Activated CD4-positive, alpha-beta T cell treated with anti-CD3 and anti-CD28 coated beads for 36 hours (primary cell): Measurements from ENCODE around the gene THRB. TPM values are rescaled to one million over a fixed set of nuclear protein-coding genes. Genes with fewer than 3 reads are reported as not detected.

ENCODE experiments used
- ATAC-seq: fragments of 200-7000 bp; cut with Tn5 transposase; one replicate; pipeline ENCODE4 v1.10.0; 2021; ENCODE audit warnings: mild to moderate bottlenecking, moderate library complexity
- CTCF ChIA-PET: fragments of 350-600 bp; sonication (Branson Sonifier 250); formaldehyde crosslinking; loops from one replicate; lab custom pipeline; 2021; ENCODE audit warnings: antibody characterized with exemption; lab: Charles Lee
- POLR2A ChIA-PET: fragments of 350-600 bp; sonication (Branson Sonifier 250); formaldehyde crosslinking; loops from one replicate; lab custom pipeline; 2021; ENCODE audit warnings: antibody characterized with exemption, inconsistent platforms; lab: Charles Lee
- DNase-seq: peaks from one replicate; pipeline ENCODE4 v3.0.0-alpha.2; 2020
- H3K27ac Mint-ChIP-seq: one replicate; pipeline ENCODE4 v1.8.0; 2021; ENCODE audit warnings: mixed read lengths
- H3K27me3 Mint-ChIP-seq: one replicate; pipeline ENCODE4 v1.8.0; 2021; ENCODE audit warnings: mixed read lengths
- H3K36me3 Mint-ChIP-seq: one replicate; pipeline ENCODE4 v1.8.0; 2021; ENCODE audit warnings: low read depth, mixed read lengths
- H3K4me1 Mint-ChIP-seq: one replicate; pipeline ENCODE4 v1.8.0; 2021; ENCODE audit warnings: mixed read lengths
- H3K4me3 Mint-ChIP-seq: one replicate; pipeline ENCODE4 v1.8.0; 2021; ENCODE audit warnings: mild to moderate bottlenecking, moderate library complexity, mixed read lengths
- H3K9me3 Mint-ChIP-seq: one replicate; pipeline ENCODE4 v1.8.0; 2021; ENCODE audit warnings: low read depth, mixed read lengths
- intact Hi-C, 2 experiments: fragments of 100-400 bp; cut with DNase I in 1 of 2; cut with micrococcal nuclease in 1 of 2; formaldehyde crosslinking; loops; one replicate each; pipeline versions ENCODE4 v1.14.2 to v1.15.1; 2022 to 2024; cut with DNase I, micrococcal nuclease
- total RNA-seq, 2 experiments: library from RNA; stranded (reverse); gene quantifications; one replicate each; pipeline ENCODE4 v1.2.3, GENCODE V29; 2021

Gene THRB
- total RNA-seq, 2 experiments from 2014 or later: not detected

GRCh38 chr3:24264011-24264410 lies 230.6 kb downstream of the THRB start:
- Mint-ChIP-seq H3K36me3 (no peaks in the 10 kb centered on the region), H3K4me3 (no peak overlapping the region), H3K4me1 (no peaks in the 10 kb centered on the region), H3K9me3 (no peaks in the 10 kb centered on the region), H3K27ac (no peak overlapping the region), H3K27me3 (peaks cover 9% of the 10 kb centered on the region)
- ChIA-PET CTCF (interaction anchor here (0.6 to 1.4 kb wide), 7 partner anchors 9 to 995 kb away, joined by 3 to 5 read pairs (median 3); no protein-coding TSS in a partner anchor), POLR2A (no interaction called here)
- DNase-seq (no peak), ATAC-seq (no peak)
- intact Hi-C loops: loop anchor here in 1 of 2 experiments (5.0 kb wide), 1 partner anchor 418 kb away; no protein-coding TSS in a partner anchor

DNA sequence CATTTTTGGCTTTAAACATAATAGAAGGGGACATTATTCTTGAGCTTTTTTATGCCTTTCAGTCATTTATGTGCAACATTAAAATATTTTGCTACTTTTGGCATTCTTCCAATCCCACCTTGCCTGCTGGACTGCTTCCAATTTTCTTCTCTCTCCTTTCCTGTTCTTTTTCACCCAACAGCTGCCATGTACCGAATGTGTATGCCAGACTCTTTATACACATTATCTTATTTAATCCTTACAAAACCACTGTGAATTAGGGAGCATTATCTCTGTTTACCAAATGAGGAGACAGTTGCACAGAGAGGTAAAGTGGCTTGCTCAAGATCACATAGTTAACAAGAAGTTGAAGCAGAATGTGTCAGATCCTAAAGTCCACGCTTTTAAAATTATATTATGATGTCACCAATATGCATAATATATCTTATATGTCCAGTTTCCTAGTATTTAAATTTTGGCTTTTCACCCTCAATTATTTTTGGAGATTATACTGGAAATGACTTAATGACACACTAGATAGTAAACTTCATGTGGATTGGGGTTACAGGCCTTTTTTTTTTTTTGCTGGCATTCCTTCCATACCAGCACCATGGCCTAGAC lies 231.5 kb downstream of the THRB start:
- POLR2A ChIA-PET: interaction anchor here (0.6 kb wide), 1 partner anchor 281 kb away, joined by 4 read pairs; no protein-coding TSS in a partner anchor

DNA sequence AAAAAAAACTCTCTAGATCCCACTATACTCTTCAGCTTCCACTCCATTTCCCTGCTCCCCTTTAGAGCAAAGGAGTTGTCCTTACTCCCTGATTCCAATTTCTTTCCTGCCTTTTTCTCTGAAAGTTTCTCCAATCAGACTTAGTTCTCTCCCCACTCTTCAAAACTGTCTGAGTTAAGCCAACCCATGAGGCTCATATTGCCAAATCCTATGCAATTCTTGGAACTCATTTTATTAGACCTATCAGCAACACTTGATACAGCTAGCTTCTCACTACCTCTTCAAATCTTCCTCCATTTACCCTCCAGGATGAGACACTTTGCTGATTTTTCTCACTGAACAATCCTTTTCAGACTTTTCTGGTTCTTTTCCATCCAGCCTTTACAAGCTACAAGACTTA lies 233.1 kb downstream of the THRB start:
- Mint-ChIP-seq H3K4me3 (no peak overlapping the region), H3K36me3 (no peaks in the 10 kb centered on the region), H3K9me3 (no peaks in the 10 kb centered on the region), H3K27ac (no peak overlapping the region), H3K4me1 (no peaks in the 10 kb centered on the region), H3K27me3 (peaks cover 8% of the 10 kb centered on the region)
- DNase-seq: no peak
- ChIA-PET POLR2A (no interaction called here), CTCF (interaction anchor here (0.6 to 1.0 kb wide), 3 partner anchors 10 to 927 kb away, joined by 3 read pairs; no protein-coding TSS in a partner anchor)
- intact Hi-C loops: loop anchor here in 1 of 2 experiments (5.0 kb wide), 1 partner anchor 421 kb away; no protein-coding TSS in a partner anchor
- no peak for ATAC-seq

More for the DNA sequence above, 231.5 kb downstream of the THRB start:
- H3K4me1 Mint-ChIP-seq: no peaks in the 10 kb centered on the region
- H3K27me3 Mint-ChIP-seq: peaks cover 8% of the 10 kb centered on the region
- intact Hi-C loops: loop anchor here in 1 of 2 experiments (5.0 kb wide), 1 partner anchor 419 kb away; no protein-coding TSS in a partner anchor
- CTCF ChIA-PET: interaction anchor here (1.4 kb wide), 1 partner anchor 12 kb away, joined by 5 read pairs; no protein-coding TSS in a partner anchor
- H3K36me3 Mint-ChIP-seq: no peaks in the 10 kb centered on the region
- no peak overlapping the region for H3K27ac Mint-ChIP-seq
- H3K4me3 Mint-ChIP-seq: no peak overlapping the region
- ATAC-seq (no peak), DNase-seq (no peak)
- H3K9me3 Mint-ChIP-seq: no peaks in the 10 kb centered on the region

DNA sequence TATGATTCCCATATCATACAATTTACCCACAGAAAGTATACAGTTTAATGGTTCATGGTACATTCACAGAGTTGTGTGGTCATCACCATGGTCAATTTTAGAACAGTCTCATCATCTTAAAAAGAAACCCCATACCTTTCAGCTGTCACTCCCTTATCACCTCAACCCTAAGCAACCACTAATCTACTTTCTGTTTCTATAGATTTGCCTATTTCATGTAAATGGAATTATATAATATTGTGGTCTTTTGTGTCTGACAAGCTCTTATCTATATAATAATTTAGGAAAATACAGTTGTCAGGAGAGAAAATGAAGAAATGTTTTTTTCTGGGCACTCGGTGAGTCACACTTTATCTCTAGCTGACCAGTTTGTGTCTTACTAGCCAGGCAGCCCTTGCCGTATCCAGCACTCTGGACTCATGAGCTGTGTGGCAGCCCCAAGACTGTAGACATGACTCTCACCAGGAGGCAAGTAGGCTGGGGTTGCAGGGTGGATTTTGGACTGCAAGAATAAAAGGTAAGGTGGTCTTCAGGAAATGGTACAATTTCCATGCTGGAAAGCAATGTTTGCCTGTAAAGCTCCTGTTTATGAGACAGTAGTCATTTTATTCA lies 234.6 kb downstream of the THRB start:
- Mint-ChIP-seq H3K4me3 (no peak overlapping the region), H3K4me1 (no peaks in the 10 kb centered on the region), H3K27me3 (peaks cover 6% of the 10 kb centered on the region), H3K9me3 (no peaks in the 10 kb centered on the region), H3K36me3 (no peaks in the 10 kb centered on the region), H3K27ac (no peak overlapping the region)
- no peak for ATAC-seq
- ChIA-PET CTCF (interaction anchor here (0.5 to 1.2 kb wide), 3 partner anchors 61 to 425 kb away, joined by 3 read pairs; no protein-coding TSS in a partner anchor), POLR2A (no interaction called here)
- no peak for DNase-seq
- intact Hi-C loops: loop anchor here in 1 of 2 experiments (5.0 kb wide), 1 partner anchor 422 kb away; no protein-coding TSS in a partner anchor

DNA sequence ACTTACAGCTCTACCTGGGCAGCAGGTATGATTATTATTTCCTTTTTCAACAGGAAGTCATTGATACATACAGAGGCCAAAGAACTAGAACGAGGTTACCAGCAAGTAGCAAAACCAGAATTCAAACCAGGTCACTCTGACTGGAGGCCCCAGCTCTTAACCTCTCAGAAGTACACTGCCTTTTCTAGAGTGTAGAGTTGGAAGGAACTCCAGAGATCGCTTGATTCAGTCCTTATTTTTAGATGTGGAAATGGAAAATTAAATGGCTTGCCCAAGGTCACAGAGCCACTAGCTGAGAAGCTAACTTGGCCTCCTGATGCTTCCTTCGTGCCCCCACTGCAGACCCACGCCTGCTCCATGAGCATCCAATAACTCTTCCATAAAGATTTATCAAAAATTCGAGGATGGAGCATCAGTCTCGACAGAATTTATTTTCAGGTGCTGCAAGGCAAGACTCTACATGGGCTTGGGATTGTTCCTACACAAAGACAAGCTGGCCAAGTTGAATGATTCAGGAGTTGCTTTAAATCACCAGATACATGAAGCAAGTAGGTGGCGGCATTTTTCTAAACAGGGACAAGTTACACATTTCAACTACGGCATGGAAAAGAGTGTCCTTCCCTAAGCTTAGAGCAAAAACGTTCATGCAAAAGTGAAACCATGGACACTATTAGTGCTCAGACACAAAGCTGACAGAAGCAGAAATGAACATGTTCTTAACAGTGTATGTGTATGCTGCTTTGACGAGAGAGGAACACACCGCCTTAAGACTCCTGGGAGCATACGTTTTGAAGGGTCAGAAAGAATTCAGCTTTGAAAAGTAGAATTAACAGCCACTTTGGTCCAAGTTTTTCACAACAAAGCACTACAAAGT lies 235.7 kb downstream of the THRB start:
- Mint-ChIP-seq H3K36me3 (no peaks in the 10 kb centered on the region), H3K27me3 (peaks cover 1% of the 10 kb centered on the region), H3K4me1 (no peaks in the 10 kb centered on the region), H3K4me3 (no peak overlapping the region), H3K27ac (no peak overlapping the region), H3K9me3 (no peaks in the 10 kb centered on the region)
- DNase-seq (no peak), ATAC-seq (no peak)
- ChIA-PET CTCF (interaction anchor here (0.5 to 1.2 kb wide), 6 partner anchors 20 to 211 kb away, joined by 3 to 4 read pairs (median 3); no protein-coding TSS in a partner anchor), POLR2A (no interaction called here)
- intact Hi-C loops: no loop called here

DNA sequence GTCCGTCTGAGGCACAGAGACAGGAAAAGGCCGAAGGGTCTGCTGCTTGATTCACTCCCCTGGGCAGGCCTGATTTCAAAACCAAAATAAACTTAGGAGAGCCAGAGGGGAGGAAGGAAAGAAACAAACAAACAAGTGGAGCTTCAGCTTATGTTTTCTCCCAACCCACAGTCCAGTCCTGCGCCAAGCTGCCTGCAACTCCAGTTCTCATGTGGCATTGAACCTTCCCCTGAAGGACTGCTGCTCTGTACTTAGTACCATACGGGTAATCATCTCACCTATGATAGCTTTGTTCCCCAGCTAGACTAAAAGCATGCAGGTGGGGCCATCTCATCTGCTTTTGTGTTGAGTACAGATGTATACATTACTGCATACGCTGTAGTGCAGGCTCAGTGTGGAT lies 236.4 kb downstream of the THRB start:
- Mint-ChIP-seq H3K4me1 (no peaks in the 10 kb centered on the region), H3K27me3 (no peaks in the 10 kb centered on the region), H3K36me3 (no peaks in the 10 kb centered on the region), H3K27ac (no peak overlapping the region), H3K9me3 (no peaks in the 10 kb centered on the region), H3K4me3 (no peak overlapping the region)
- ChIA-PET CTCF (interaction anchor here (0.6 to 1.0 kb wide), 3 partner anchors 20 to 67 kb away, joined by 3 read pairs; no protein-coding TSS in a partner anchor), POLR2A (no interaction called here)
- no peak for DNase-seq
- no peak for ATAC-seq
- intact Hi-C loops: no loop called here

DNA sequence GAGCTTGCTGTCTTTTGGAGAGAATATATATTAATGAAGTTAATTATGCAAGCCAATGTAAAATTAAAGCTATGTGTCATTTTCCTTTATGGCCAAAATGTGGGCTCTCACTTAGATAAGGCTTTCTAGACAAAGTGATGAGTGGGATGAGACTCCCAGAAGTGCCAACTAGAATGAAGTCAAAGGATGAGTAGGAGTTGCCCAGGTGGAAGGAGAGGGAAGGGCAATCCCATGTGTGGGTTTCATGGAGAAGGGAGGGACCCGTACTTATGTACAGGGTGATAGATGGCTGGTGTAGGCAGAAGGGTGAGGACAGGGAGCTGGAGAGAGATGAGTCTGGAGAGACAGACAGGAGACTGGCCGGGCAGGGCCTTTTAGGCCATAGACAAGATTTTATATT lies 239.2 kb downstream of the THRB start:
- Mint-ChIP-seq H3K4me1 (no peaks in the 10 kb centered on the region), H3K27me3 (peaks cover 2% of the 10 kb centered on the region), H3K27ac (no peak overlapping the region), H3K4me3 (no peak overlapping the region), H3K9me3 (no peaks in the 10 kb centered on the region), H3K36me3 (no peaks in the 10 kb centered on the region)
- ChIA-PET POLR2A (no interaction called here), CTCF (interaction anchor here (1.2 kb wide), 1 partner anchor 9 kb away, joined by 4 read pairs; no protein-coding TSS in a partner anchor)
- intact Hi-C loops: no loop called here
- ATAC-seq (no peak), DNase-seq (no peak)

GRCh38 chr3:24254649-24255048 lies 240.0 kb downstream of the THRB start:
- CTCF ChIA-PET: interaction anchor here (1.2 kb wide), 1 partner anchor 10 kb away, joined by 4 read pairs; no protein-coding TSS in a partner anchor
- no peaks in the 10 kb centered on the region for H3K36me3 Mint-ChIP-seq
- H3K9me3 Mint-ChIP-seq: no peaks in the 10 kb centered on the region
- H3K4me3 Mint-ChIP-seq: no peak overlapping the region
- H3K27me3 Mint-ChIP-seq: peaks cover 2% of the 10 kb centered on the region
- DNase-seq: no peak
- POLR2A ChIA-PET: no interaction called here
- H3K27ac Mint-ChIP-seq: no peak overlapping the region
- H3K4me1 Mint-ChIP-seq: no peaks in the 10 kb centered on the region
- ATAC-seq: no peak
- intact Hi-C loops: no loop called here

DNA sequence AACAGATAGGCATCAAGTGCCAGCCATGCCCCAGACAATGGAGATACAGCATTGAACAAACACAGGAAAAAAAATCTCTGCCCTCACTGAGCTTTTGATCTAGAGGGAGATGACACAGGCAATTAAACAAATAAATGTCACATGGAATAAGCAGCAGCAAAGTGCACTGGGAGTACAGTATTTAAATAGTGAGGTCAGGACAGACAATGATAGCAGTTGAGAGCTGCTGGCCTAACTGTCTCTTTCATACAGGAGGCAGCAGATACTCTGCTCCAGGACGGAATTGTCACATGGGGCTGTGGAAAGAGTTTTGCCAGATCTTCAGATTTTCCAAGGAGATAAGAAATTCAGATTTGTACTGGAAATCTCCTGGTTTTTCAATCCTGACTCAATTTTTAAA lies 241.3 kb downstream of the THRB start:
- DNase-seq (no peak), ATAC-seq (no peak)
- H3K4me3 Mint-ChIP-seq: no peak overlapping the region
- H3K4me1 Mint-ChIP-seq: no peaks in the 10 kb centered on the region
- H3K27me3 Mint-ChIP-seq: peaks cover 2% of the 10 kb centered on the region
- CTCF ChIA-PET: interaction anchor here (0.7 kb wide), 1 partner anchor 239 kb away, joined by 3 read pairs; no protein-coding TSS in a partner anchor
- intact Hi-C loops: no loop called here
- no peaks in the 10 kb centered on the region for H3K9me3 Mint-ChIP-seq
- no peaks in the 10 kb centered on the region for H3K36me3 Mint-ChIP-seq
- no peak overlapping the region for H3K27ac Mint-ChIP-seq
- POLR2A ChIA-PET: no interaction called here

DNA sequence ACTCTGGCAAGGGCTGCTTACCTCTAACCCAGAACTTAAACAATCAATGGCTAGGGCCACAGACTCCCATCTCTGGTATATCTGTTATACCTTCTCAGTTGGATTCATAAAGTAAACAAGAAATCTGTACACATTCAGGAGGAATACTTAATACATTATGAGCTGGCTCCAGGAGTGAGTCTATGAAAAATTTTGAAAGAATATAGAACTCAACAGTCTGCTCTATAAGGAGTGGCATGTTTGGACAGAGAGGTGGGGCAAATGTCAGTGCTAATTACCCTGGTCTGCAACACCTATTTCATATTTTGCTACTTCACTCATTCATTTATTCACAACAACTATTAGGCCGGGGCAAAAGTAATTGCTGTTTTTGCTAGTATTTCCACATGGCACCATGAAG lies 245.1 kb downstream of the THRB start:
- H3K27ac Mint-ChIP-seq: no peak overlapping the region
- H3K27me3 Mint-ChIP-seq: peaks cover 4% of the 10 kb centered on the region
- DNase-seq (no peak), ATAC-seq (no peak)
- H3K9me3 Mint-ChIP-seq: no peaks in the 10 kb centered on the region
- intact Hi-C loops: no loop called here
- ChIA-PET CTCF (no interaction called here), POLR2A (interaction anchor here (0.6 kb wide), 1 partner anchor 15 kb away, joined by 3 read pairs; no protein-coding TSS in a partner anchor)
- H3K36me3 Mint-ChIP-seq: no peaks in the 10 kb centered on the region
- no peak overlapping the region for H3K4me3 Mint-ChIP-seq
- H3K4me1 Mint-ChIP-seq: no peaks in the 10 kb centered on the region

- no peaks in the 10 kb centered on the region for H3K9me3 Mint-ChIP-seq
These were observed 249.6 kb downstream of the THRB start for GRCh38 chr3:24245056-24245455.

More at GRCh38 chr3:24245056-24245455, 249.6 kb downstream of the THRB start:
- no peak for ATAC-seq
- no peaks in the 10 kb centered on the region for H3K36me3 Mint-ChIP-seq
- CTCF ChIA-PET: no interaction called here
- H3K4me1 Mint-ChIP-seq: no peaks in the 10 kb centered on the region
- H3K4me3 Mint-ChIP-seq: no peak overlapping the region
- peaks cover 2% of the 10 kb centered on the region for H3K27me3 Mint-ChIP-seq
- DNase-seq: no peak
- H3K27ac Mint-ChIP-seq: no peak overlapping the region
- intact Hi-C loops: no loop called here
- POLR2A ChIA-PET: no interaction called here
